ENCODE results near the gene HSBP1L1. TPM values are rescaled to one million over a fixed set of nuclear protein-coding genes. Genes with fewer than 3 reads are reported as not detected.

The HSBP1L1 gene
- total and polyA plus RNA-seq, 4 donors = 12.2 to 61.0 (median 26.4) TPM

- Histone ChIP-seq H3K9me3 (ENCODE audit: control insufficient read depth in 4 of 4, low read length in 3 of 4) (no peaks in the 10 kb centered on the region), H3K9ac (ENCODE audit: low read depth in 1 of 2, low read length in 2 of 2) (no peak overlapping the region), H3K27ac (ENCODE audit: low read depth in 1 of 2, low read length in 2 of 2) (no peak overlapping the region), H3K27me3 (ENCODE audit: control insufficient read depth in 4 of 4, insufficient read depth in 4 of 4, low read length in 3 of 4) (no peaks in the 10 kb centered on the region), H3K4me3 (ENCODE audit: low read depth in 1 of 3, low read length in 3 of 3) (no peak overlapping the region), H3K4me1 (ENCODE audit: control insufficient read depth in 4 of 4, insufficient read depth in 4 of 4, low read length in 3 of 4) (peaks cover 0 to under 1% (median 0%) of the 10 kb centered on the region in 4 donors), H3K36me3 (ENCODE audit: control insufficient read depth in 4 of 4, insufficient read depth in 3 of 4, low read depth in 1 of 4, low read length in 3 of 4) (peaks cover 22 to 57% (median 31%) of the 10 kb centered on the region in 4 donors)
- DNase-seq (ENCODE audit: low spot score) = no peak
- 95% methylated on average over 28 of the region's 28 CpGs for WGBS
- TF ChIP-seq CTCF (IDR thresholded peaks at IDR 0.05; ENCODE audit: low read depth, low read length, missing input control) (no peak), ZBTB33 (IDR thresholded peaks at IDR 0.05) (no peak), EGR1 (IDR thresholded peaks at IDR 0.05; ENCODE audit: low read depth in 2 of 2) (no peak), HNF4G (IDR thresholded peaks at IDR 0.05) (no peak), MAX (IDR thresholded peaks at IDR 0.05) (no peak), NR2F2 (IDR thresholded peaks at IDR 0.05) (no peak), ATF3 (IDR thresholded peaks at IDR 0.05) (no peak), FOXA2 (IDR thresholded peaks at IDR 0.05) (no peak), YY1 (IDR thresholded peaks at IDR 0.05) (no peak), JUND (IDR thresholded peaks at IDR 0.05) (no peak), RXRA (IDR thresholded peaks at IDR 0.05) (no peak), GABPA (IDR thresholded peaks at IDR 0.05 in 1 of 2, conservative IDR thresholded peaks at IDR 0.05 in 1 of 2) (no peak), FOXA1 (IDR thresholded peaks at IDR 0.05) (no peak), RAD21 (IDR thresholded peaks at IDR 0.05) (no peak), SP1 (IDR thresholded peaks at IDR 0.05) (no peak), TAF1 (conservative IDR thresholded peaks at IDR 0.05) (no peak), REST (IDR thresholded peaks at IDR 0.05) (no peak), HNF4A (conservative IDR thresholded peaks at IDR 0.05) (no peak)
Measured at GRCh38 chr18:79917169-79917852, 47.1 kb upstream of the HSBP1L1 start.
